A673 (cell line): ENCODE results near the gene DIP2B.

ENCODE experiments used
- CTCF ChIP-seq: fragments of 300-800, 200-600 bp; sonication (generic); conservative IDR thresholded peaks from 2 replicates; pipeline ENCODE4 v1.5.1; 2017; ENCODE audit warnings: low read depth, mild to moderate bottlenecking, antibody characterized with exemption, low read length, moderate library complexity, mixed read lengths
- EZH2 ChIP-seq: fragments of 200-600 bp; sonication (generic); IDR thresholded peaks from 2 replicates; pipeline ENCODE4 v1.6.1; 2017; ENCODE audit warnings: borderline replicate concordance, low read depth, mild to moderate bottlenecking, mixed read lengths, antibody characterized with exemption, low read length; ENCODE audit not compliant: poor library complexity, severe bottlenecking

GRCh38 chr12:50545786-50546185 lies 41.0 kb downstream of the DIP2B start:
- TF ChIP-seq CTCF = no peak
- no peak for TF ChIP-seq EZH2
